ENCODE measurements around the gene PTPRF.

DNA sequence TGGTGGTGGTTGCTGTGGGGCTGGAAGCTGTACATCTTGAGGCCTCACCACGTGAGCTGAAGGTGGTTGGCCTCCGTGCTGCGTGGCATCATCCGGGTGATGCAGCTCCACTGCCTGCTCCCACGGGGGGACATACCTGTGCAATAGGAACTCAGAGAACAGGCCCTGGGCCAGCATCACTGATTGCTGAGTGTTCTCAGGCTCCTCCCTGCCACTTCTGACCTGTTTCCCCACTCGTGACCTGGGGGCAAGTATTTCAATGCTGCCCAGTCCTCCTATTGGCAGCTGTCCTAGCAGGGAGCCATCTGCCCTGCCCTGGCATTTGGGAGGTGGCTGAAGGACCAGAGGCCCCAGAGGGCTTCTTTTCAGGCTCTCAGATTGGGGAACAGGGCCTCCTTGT is 26.1 kb downstream of the PTPRF start:
- no peak for TF ChIP-seq CTCF (conservative IDR thresholded peaks at IDR 0.05 in 1 of 2, IDR thresholded peaks at IDR 0.05 in 1 of 2; ENCODE audit: extremely low read depth in 1 of 2, insufficient read depth in 1 of 2, low read depth in 1 of 2, low read length in 2 of 2)
- no peak for TF ChIP-seq EZH2 (IDR thresholded peaks at IDR 0.05; ENCODE audit: borderline replicate concordance, low read length)

All from mammary epithelial cell (primary cell).